Gastrocnemius medialis (tissue), 4 donors: Measurements from ENCODE around the gene RRP8.

Experiments used
- CTCF ChIP-seq, 5 experiments: fragments of 450-650 bp in 3 of 5; fragments of 200-600 bp in 2 of 5; sonication (generic) in 2 of 5; IDR thresholded peaks in 4 of 5; conservative IDR thresholded peaks in 1 of 5; 1 replicate in 4 of 5; 2 replicates in 1 of 5; pipeline ENCODE4 v1.5.1; 2016 to 2019; ENCODE audit warnings: antibody characterized with exemption in 5 of 5, mild to moderate bottlenecking in 3 of 5, moderate library complexity in 3 of 5
- POLR2A ChIP-seq, 2 donors: fragments of 450-650 bp; IDR thresholded peaks; one replicate each; pipeline ENCODE4 v1.6.1; 2017; ENCODE audit warnings: antibody characterized with exemption in 2 of 2, mild to moderate bottlenecking in 2 of 2, moderate library complexity in 2 of 2

GRCh38 chr11:6650980-6651379 is 47.6 kb upstream of the RRP8 start:
- TF ChIP-seq CTCF (IDR thresholded peaks at IDR 0.05 in 4 of 5, conservative IDR thresholded peaks at IDR 0.05 in 1 of 5) = no peak
- TF ChIP-seq POLR2A (IDR thresholded peaks at IDR 0.05) = no peak
